VCaP (cell line): ENCODE results near the gene ALG9.

Source experiments
- H3K27ac ChIP-seq: fragments of 450-650 bp; 2 replicates; pipeline ENCODE4 v1.5.1; 2017
- TF ChIP-seq, protein P1 (sequence below): fragments of 450-650 bp; conservative IDR thresholded peaks from 2 replicates; pipeline ENCODE4 v1.5.1; 2017; ENCODE audit warnings: mild to moderate bottlenecking, moderate library complexity

The ALG9 gene

DNA sequence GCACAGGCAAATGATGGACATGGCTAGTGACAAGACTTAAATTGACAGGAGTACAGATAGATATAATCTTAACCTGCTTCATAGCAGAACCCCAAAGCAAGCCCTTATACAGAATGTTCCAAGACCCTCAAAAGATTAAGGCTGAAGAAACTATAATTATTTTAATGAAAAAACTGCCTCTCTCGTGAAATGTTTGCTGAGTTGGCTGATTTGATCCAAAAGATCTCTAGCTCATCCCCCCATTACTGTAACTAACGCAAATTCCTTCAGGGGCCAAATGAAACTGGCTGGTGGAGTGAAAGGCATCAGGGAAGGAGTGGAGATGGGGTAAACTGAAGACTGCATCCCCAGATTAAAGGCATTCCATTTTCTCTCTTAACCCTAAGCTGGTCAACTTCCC lies 19.3 kb downstream of the ALG9 start:
- TF ChIP-seq, protein P1, sequence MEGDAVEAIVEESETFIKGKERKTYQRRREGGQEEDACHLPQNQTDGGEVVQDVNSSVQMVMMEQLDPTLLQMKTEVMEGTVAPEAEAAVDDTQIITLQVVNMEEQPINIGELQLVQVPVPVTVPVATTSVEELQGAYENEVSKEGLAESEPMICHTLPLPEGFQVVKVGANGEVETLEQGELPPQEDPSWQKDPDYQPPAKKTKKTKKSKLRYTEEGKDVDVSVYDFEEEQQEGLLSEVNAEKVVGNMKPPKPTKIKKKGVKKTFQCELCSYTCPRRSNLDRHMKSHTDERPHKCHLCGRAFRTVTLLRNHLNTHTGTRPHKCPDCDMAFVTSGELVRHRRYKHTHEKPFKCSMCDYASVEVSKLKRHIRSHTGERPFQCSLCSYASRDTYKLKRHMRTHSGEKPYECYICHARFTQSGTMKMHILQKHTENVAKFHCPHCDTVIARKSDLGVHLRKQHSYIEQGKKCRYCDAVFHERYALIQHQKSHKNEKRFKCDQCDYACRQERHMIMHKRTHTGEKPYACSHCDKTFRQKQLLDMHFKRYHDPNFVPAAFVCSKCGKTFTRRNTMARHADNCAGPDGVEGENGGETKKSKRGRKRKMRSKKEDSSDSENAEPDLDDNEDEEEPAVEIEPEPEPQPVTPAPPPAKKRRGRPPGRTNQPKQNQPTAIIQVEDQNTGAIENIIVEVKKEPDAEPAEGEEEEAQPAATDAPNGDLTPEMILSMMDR: no peak
- no peak overlapping the region for H3K27ac ChIP-seq

DNA sequence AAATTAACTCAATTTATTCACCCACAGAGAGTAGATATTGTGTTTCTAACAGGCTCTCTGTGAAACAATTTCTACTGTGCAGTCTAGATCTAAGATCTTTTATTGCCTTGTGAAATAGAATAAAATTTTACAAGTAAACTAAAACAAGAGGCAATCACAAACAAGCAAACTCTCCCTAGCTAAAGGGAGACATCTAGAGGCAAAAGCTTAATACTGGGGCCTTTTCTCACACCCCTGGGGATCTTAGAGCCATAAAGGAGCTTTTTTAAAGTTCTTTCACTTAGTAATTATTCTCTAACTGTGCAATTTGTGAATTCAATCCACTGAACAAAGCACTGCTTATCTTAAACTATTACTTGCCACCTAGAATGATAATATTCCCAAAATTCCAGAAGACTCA lies 19.7 kb downstream of the ALG9 start:
- no peak overlapping the region for H3K27ac ChIP-seq
- TF ChIP-seq, protein P1: peak; percentile 84

DNA sequence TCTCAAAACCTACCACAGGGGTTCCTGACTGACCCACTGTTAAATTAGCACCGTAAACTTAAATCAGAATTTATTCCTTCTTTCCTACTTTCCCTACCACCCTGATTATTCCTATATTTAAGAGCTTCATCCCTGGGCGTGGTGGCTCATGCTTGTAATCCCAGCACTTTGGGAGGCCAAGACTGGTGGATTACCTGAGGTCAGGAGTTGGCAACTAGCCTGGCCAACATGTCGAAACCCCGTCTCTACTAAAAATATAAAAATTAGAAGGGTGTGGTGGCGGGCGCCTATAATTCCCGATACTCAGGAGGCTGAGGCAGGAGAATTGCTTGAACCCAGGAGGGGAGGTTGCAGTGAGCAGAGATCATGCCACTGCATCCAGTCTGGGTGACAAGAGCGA lies 20.3 kb downstream of the ALG9 start:
- H3K27ac ChIP-seq: no peak overlapping the region
- TF ChIP-seq, protein P1: no peak

GRCh38 chr11:111849631-111850030 lies 21.8 kb downstream of the ALG9 start:
- H3K27ac ChIP-seq: no peak overlapping the region
- TF ChIP-seq, protein P1: no peak

DNA sequence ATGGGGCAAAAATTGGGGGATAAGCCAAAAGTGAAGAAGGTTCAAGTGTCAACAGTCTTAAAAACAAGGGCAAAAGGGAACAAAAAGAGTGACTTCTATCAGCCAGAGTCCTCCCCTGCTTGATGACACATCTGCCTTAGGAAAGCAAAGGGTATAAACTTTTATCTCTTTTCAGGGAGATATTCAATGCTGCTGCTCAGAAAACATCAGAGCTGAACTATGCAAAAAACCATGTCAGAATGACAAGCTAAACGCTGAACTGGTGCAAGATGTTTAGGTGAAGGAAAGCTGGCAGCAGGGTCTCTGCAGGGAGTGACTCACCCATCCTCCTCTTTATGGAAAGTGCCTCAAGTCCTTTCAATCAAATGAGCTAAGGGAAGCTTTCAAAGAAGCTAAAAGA lies 24.7 kb downstream of the ALG9 start:
- no peak overlapping the region for H3K27ac ChIP-seq
- TF ChIP-seq, protein P1: no peak

DNA sequence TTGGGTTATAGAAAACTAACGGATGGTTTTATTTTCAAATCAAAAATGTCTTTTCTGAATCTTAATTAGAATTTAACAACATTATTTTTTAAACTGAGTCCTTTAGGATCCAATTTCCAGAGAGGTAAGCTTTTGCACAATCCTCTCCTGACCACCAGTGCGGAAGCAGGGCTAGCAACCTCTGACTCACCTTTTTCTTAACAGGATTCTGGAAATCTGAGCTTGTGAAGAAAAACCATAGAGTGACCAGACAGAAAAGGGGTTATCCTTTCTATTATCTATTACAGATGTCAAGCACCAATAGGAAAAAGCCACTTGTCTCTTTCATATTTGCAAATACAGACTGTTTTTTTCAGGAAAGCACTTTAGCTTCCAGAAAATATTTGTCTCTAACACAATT lies 25.3 kb downstream of the ALG9 start:
- H3K27ac ChIP-seq: no peak overlapping the region
- TF ChIP-seq, protein P1: no peak

- H3K27ac ChIP-seq: no peak overlapping the region
- TF ChIP-seq, protein P1: no peak
These were observed 25.9 kb downstream of the ALG9 start for GRCh38 chr11:111845276-111846028.
